HG03521 (cell line): ENCODE results near the gene C18orf54.
A peak's percentile ranks its signal among the peaks of the same experiment; 100 is the strongest.
"Not testable (repeated sequence)": the region's sequence is repeated elsewhere in the genome, so short reads cannot be mapped to it uniquely, and the experiment has no call there.

Experiments
- ATAC-seq: cut with Tn5 transposase; IDR thresholded peaks from one replicate; pipeline ENCODE4 v1.9.1; 2021; ENCODE audit warnings: mild to moderate bottlenecking, moderate library complexity; ENCODE audit not compliant: unreplicated experiment

C18orf54 gene

DNA sequence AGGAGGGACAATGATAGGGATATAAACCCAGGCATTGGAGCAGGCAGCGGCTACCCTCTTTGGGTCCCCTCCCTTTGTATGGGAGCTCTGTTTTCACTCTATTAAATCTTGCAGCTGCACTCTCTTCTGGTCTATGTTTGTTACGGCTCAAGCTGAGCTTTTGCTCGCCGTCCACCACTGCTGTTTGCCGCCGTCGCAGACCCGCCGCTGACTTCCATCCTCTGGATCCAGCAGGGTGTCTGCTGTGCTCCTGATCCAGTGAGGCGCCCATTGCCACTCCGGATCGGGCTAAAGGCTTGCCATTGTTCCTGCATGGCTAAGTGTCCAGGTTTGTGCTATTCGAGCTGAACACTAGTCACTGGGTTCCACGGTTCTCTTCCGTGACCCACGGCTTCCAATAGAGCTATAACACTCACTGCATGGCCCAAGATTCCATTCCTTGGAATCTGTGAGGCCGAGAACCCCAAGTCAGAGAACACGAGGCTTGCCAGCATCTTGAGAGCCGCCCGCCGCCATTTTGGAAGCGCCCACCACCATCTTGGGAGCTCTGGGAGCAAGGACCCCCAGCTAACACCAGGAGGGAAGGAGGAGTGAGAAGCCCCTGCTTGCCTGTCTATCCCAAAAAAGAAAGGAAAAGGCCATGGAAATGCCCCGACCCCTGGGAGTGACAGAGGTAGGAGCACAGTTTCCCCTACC, 29.2 kb downstream of the C18orf54 start:
- not testable (repeated sequence) for ATAC-seq

DNA sequence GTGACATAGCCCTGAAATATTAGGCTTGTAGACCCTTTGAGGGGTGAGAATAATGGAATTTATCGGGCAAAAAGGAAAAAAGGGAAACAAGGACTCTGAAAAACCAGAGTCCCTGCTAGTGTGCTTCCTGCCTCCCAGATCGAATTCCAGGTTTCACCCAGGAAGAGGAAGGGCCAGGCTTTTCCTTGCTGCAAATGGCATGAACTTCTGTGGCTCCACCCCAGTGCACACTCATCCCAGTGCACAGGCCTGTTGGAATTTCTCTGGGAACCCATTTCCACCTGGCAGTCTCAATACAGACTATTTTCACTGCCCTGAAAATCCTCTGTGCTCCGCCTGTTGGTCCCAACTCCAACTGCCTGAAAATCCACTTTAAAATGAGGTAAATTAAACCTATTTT, 29.9 kb downstream of the C18orf54 start:
- no peak for ATAC-seq

DNA sequence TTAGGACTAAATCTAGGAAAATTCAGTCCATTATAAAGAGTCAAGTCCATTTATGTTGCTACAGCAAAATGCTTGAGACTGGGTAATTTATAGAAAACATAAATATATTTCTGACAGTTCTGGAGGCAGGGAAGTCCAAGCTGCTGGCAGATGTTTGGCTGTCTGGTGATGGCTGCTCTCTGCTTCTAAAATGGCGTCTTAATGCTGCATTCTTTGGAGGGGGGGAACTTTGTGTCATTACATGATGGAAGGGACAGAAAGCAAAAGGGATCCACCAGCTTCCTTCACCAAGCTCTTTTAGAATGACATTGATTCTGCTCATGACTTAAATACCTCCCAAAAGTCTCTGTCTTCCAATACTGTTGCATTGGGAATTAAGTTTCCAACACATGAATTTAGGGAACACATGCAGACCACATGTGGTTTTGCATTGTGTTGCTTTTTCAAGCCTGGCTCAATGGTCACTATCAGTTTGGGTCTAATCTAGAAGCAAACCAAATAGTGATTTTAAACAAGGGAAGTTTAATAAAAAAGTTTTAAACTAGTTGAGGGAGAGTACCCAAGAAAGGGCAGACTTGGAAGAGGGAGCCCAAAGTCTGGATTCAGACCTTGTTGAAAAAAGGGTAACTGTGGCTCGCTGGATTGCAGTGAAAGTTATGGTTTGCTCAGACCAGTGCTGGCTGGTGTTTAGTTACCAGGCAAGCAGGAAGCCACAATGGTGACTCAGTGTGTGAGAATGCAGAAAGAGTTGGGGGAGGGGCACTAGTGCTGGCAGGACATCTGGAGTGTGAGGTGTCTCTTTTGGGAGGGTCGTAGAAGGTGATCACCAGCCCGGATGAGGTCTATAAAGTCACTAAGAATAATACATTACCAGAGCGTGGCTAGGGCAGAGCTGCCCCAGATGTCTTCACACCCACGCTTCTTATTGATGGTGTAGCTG, 30.8 kb downstream of the C18orf54 start:
- ATAC-seq: peak; percentile 88

DNA sequence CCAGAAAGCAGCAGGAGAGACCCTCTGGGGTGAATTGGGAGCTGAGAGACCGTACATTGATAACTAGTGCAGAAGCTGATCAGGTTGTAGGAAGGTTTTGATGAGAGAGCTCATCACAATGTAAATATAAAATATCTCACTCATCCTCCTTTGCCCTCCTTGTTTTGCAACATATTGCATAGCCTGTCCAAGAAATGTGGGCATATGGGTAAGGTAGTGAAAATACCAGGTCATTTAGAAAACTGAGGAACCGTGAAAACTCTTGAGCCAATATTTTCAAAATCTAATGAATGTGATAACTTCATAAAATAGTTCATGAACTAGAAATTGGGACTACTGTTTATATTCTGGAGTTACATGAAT, 31.4 kb downstream of the C18orf54 start:
- no peak for ATAC-seq

DNA sequence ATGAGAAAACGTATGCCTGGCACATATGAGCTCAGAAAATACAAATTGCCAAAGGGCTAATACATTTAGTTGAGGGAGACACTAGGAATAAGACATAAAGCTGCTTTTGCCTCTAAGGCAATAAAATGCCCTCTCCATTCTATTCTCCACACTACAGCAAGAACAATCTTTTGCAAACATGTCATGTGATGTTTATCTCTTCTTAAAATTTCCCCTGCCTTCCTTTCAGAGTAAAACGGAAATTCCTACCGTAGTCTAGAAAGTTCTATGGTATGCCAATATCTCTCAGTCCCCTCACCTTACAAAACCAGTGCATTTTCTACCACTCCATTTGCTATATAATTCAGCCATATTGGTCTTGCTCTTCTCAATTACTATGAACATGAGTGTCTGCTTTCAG, 33.1 kb downstream of the C18orf54 start:
- ATAC-seq: no peak

DNA sequence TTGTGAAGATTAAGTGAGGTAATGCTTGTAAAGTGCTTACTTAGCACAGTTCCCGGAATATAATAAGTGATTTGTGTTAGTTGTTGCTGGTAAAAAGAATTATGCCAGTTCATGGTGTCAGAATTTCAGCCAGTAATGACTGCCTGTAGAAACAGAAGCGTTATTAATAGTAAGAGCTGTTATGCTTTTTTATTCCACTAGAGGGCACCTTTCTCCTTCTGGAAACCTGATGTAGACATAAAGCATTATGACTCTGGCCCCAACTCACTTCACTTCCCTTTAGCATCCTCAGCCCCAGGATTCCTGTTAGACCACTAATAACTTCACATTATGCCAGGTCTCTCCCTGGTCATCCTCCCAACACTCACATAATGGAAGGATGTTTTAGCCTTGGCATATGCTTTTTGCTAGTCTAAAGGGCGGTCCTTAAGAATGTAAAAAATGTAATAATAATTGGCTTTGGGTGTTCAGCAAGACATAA, 34.9 kb downstream of the C18orf54 start:
- ATAC-seq: peak; percentile 45

DNA sequence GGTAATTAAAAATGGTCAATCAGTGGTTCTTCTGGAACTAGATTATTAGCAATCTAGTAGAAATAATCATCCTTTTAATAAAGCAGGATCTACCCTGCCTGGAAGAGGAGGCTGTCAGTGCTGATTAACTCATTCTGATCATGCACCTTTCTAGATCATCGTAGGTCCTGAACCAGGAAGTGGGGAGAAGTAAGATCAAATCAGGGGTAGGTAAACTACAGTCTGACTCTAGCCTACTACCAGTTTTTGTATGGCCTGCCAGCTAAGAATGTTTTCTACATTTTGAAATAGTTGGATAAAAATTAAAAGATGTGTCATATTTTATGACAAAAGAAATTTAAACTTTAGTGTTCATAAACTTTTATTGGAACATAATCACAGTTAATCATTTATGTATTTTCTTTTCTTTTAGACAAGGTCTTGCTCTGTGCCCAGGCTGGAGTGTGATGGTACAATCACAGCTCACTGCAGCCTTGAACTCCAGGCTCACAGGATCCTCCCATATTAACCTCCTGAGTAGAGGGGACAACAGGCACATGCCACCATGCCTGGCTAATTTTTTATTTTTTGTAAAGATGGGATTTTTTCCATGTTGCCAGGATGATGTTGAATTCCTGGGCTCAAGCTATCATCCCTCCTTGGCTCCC, 36.1 kb downstream of the C18orf54 start:
- no peak for ATAC-seq

DNA sequence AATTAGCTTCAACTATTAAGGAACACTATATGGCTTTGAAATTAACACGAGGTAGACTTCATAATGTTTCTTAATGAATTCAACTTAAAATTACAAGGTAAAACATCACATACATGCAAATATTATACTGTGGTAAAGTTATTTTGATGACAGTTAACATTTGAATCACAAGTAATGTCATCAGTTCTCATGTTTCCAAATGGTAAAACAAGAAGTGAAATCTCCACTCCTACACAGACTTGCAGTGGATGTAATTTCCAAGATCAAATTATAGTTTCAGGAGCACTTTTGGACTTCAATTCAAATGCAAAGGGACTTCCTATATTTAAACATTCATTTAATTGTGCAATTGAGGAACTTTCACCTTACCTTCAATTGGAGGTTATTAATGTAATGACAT, 39.1 kb downstream of the C18orf54 start:
- ATAC-seq: no peak

DNA sequence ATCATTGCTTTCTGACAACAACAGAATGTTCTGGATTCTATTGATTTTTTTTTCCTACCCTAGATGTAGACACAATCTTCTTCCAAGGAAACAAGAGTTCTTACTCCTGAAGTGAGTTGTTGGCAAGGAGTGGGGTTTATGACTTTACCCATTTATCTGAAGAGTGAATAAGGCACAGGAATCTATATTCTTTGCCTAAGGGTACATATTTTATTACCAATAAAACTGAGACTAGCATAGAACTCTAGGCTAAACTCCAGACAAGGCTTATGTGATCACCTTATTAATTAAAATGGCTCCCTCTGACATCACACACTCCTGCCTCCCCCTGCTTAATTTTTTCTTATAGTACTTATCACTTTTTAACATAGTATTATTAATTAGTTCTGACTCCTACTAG, 47.6 kb downstream of the C18orf54 start:
- no peak for ATAC-seq

DNA sequence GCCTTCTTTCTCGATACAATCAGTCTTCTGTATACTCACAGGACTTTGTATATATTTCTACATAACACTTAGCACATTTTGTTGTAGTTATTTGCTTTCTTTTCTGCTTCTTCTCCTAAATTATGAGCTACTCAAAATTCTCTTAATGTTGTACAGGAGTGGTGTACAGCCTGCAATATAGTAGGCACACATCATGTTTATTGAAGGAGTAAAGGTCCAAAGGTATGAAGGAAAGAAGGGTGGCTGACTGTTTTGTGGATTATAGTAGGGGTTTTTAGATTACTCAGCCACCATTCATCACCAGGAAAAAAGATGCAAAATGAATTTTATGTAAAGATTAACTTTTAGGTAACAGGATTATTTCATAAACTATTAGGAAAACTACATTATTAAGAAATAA, 54.1 kb downstream of the C18orf54 start:
- no peak for ATAC-seq

DNA sequence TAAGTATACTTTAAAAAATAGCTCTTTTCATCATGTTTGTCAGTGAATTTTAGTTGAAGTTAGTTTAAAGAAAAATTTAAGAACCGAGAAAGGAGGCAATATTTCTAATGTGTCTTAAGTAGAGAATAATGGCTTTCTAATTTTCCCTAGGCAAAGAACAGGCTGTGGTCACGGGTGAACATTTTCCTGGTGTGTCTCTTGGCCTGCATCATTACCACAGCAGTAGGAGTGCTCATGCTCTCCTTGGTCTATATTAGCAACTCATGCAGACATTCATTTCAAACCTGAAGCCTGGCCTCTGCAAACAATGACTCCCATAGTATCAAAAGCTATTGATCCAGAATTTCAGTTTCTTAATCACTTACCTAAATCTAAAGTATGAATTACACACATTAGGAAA, 57.4 kb downstream of the C18orf54 start:
- no peak for ATAC-seq

DNA sequence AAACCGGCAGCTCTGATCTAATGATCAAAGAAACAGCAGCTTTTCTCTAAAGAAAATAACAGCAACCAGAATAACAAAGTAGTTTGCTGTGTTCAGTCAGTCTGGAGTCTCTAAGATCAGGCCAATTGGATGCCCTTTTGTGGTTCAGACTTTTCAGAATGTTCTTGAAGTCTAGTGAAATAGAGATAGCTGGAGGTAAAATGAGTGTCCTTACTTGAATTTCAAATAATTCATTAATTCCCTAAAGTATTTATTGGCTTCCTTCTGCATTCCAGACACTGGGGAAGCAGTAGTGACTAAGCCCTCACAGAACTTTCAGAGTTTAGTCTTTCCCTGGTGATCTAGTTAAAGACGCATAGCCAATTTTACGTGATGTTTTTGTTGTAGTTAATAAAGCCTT, 58.7 kb downstream of the C18orf54 start:
- ATAC-seq: no peak

DNA sequence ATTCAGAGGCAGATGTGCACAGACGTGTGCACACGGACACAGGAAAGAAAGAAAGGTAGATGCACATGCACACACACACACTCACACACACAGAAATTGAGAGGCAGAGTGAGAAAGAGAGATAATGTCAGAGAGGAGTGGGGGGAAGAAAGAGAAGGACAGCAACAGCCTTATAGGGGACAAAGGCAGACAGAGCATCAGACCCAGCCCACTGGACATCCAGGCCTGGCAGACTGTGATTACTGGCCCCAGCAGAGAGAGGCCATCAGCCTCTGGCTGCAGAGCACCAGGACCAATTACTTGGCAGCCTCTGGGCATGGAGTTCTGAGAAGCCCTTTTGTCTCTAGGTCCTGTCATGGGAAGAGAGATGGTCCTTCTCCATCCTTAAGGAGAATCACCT, 66.1 kb downstream of the C18orf54 start:
- ATAC-seq: no peak

DNA sequence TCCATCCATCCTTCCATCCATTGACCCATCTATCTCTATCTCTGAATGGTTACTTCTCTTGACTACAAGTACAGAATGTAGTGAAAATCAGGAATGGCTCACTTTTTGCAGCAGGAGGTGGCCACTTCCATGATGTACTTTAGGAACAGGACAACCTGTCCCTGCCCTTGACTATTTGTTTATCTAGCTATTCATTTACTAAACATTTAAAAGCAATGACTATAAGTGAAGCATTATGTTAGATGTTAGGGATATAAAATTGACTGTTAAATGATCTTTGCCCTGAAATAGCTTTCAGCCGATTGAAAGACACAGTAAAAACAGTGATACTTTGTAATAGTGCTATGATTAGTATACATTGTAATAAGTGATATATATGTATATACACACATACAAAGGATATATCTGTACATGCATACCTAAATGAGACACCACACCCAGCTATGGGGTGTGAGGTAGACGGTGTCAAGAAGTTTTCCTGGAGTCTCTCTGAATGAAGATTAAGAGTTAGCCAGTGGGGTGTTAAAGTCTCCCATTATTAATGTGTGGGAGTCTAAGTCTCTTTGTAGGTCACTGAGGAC, 68.5 kb downstream of the C18orf54 start:
- ATAC-seq: no peak
